ENCODE measurements around the gene CHAT. TPM values are rescaled to one million over a fixed set of nuclear protein-coding genes. Genes with fewer than 3 reads are reported as not detected.

Gene CHAT
- total RNA-seq, 1 experiment from 2014 or later, result not detected

DNA sequence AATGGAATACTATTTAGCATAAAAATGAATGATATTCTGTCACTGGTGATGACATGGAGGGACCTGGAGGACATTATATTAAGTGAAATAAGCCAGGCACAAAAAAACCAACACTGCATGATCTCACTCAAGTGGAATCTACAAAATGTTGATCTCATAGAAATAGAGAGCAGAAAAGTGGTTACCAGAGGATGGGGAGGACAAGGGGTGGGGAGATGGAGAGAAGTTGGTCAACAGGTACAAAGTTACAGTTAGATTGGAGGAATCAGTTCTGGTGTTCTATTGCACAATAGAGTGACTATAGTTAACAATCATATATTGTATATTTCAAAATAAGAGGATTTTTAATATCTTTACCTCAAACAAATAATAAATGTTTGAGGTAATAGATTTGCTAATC is 28.4 kb upstream of the CHAT start:
- Histone ChIP-seq H2AK5ac (ENCODE audit: insufficient read length, low read length) (no peak overlapping the region), H3K9me3 (ENCODE audit: control insufficient read depth, low read depth, low read length) (no peaks in the 10 kb centered on the region), H4K5ac (ENCODE audit: insufficient read length, low read depth, low read length) (no peak overlapping the region), H2BK15ac (ENCODE audit: low read depth, low read length) (no peak overlapping the region), H2BK12ac (ENCODE audit: insufficient read length, low read depth, low read length) (no peak overlapping the region), H2AFZ (ENCODE audit: low read length) (no peak overlapping the region), H3K79me1 (ENCODE audit: insufficient read depth, low read depth, low read length, poor library complexity, severe bottlenecking) (no peaks in the 10 kb centered on the region), H3K27me3 (ENCODE audit: insufficient read depth, low read length) (no peaks in the 10 kb centered on the region), H4K91ac (ENCODE audit: insufficient read length, low read depth, low read length) (no peak overlapping the region), H3K18ac (ENCODE audit: insufficient read length, low read depth, low read length) (no peak overlapping the region), H4K8ac (replicated peaks; ENCODE audit: insufficient read length, low read depth, low read length) (no peak overlapping the region), H2BK5ac (ENCODE audit: insufficient read length, low read length) (no peak overlapping the region), H3K9ac (ENCODE audit: extremely low read depth, insufficient read length, low read length) (no peak overlapping the region), H3K79me2 (ENCODE audit: insufficient read depth, low read length) (no peaks in the 10 kb centered on the region), H3K56ac (ENCODE audit: insufficient read length, low read depth, low read length) (no peak overlapping the region), H3T11ph (ENCODE audit: low read length) (no peak overlapping the region), H3K23me2 (ENCODE audit: insufficient read length, low read depth, low read length, poor library complexity, severe bottlenecking) (no peaks in the 10 kb centered on the region), H3K23ac (ENCODE audit: insufficient read length, low read depth, low read length) (no peak overlapping the region), H2BK120ac (ENCODE audit: low read depth, low read length, poor library complexity, severe bottlenecking) (no peak overlapping the region), H3K27ac (ENCODE audit: insufficient read length, low read depth, low read length) (no peak overlapping the region), H2BK20ac (ENCODE audit: low read depth, low read length, poor library complexity, severe bottlenecking) (no peak overlapping the region), H3K4me1 (ENCODE audit: insufficient read depth, low read length) (no peaks in the 10 kb centered on the region), H3K4ac (ENCODE audit: low read depth, low read length) (no peak overlapping the region), H4K20me1 (ENCODE audit: control insufficient read depth, insufficient read depth, insufficient read length) (no peaks in the 10 kb centered on the region), H3K14ac (ENCODE audit: insufficient read depth, low read length) (no peak overlapping the region), H3K4me2 (ENCODE audit: insufficient read depth, insufficient read length, low read length) (no peak overlapping the region)
- Mint-ChIP-seq H3K4me1 (peaks cover 0 to 3% of the 10 kb centered on the region in 2 experiments; a peak in 1 of 4 replicates), H3K4me3 (no peak overlapping the region), H3K27me3 (ENCODE audit: low read depth) (peaks cover 6% of the 10 kb centered on the region; the same call in 1 of the 2 replicates), H3K9me3 (no peaks in the 10 kb centered on the region; a peak in 1 of 5 replicates), H3K27ac (no peak overlapping the region), H3K36me3 (ENCODE audit: insufficient read depth in 1 of 3, low read depth in 3 of 3) (no peaks in the 10 kb centered on the region)
- no peak for TF ChIP-seq CTCF (conservative IDR thresholded peaks at IDR 0.05)
- no peak for DNase-seq
